HepG2 (cell line): ENCODE data around the gene ZFHX3. TPM values are rescaled to one million over a fixed set of nuclear protein-coding genes. Genes with fewer than 3 reads are reported as not detected.

ENCODE experiments used
- ATAC-seq: fragments of 200-7000 bp; cut with Tn5 transposase; 3 replicates; pipeline ENCODE4 v1.9.1; 2020; ENCODE audit warnings: mild to moderate bottlenecking, moderate library complexity
- BruUV-seq: library from RNA; stranded (reverse); fragments of 400-500 nt; replicated peaks from 2 replicates; lab custom pipeline; 2021; lab: Mats Ljungman, UMichigan
- CTCF ChIA-PET: fragments of 300-600 bp; formaldehyde crosslinking; extraction: SDS; loops from one replicate; lab custom pipeline; 2021; ENCODE audit warnings: low total read pairs, inconsistent platforms, low intra/inter-chr PET ratio; lab: Yijun Ruan, JAX
- POLR2A ChIA-PET: fragments of 350-600 bp; sonication (Branson Sonifier 250); formaldehyde crosslinking; loops from one replicate; lab custom pipeline; 2020; ENCODE audit warnings: antibody characterized with exemption, inconsistent platforms; lab: Yijun Ruan, JAX
- DNase-seq: peaks from one replicate; pipeline ENCODE4 v3.0.0-alpha.2; 2015; ENCODE audit warnings: low spot score
- FAIRE-seq: peaks from 3 replicates; lab custom pipeline; 2011; peaks lifted over from hg19 to GRCh38; lab: Jason Lieb, UNC
- H2AFZ ChIP-seq: one replicate; pipeline ENCODE4 v1.6.1; 2011; ENCODE audit warnings: low read length, inconsistent platforms
- H3K27ac ChIP-seq: fragments of 300-600 bp; 3 replicates; pipeline ENCODE4 v1.8.0; 2011; ENCODE audit warnings: mixed run types, mild to moderate bottlenecking, mixed read lengths, low read length, inconsistent platforms; ENCODE audit not compliant: insufficient read depth; ENCODE audit errors: extremely low read length
- H3K27me3 ChIP-seq, 2 experiments: fragments of 200-600 bp in 1 of 2; 2 replicates in 1 of 2; 3 replicates in 1 of 2; pipeline versions ENCODE4 v1.6.0 to v1.8.0; 2011; ENCODE audit warnings: low read length in 2 of 2, mild to moderate bottlenecking in 2 of 2, moderate library complexity in 2 of 2, inconsistent platforms in 1 of 2; ENCODE audit not compliant: insufficient read depth in 2 of 2, control insufficient read depth in 1 of 2
- H3K36me3 ChIP-seq, 2 experiments: fragments of 200-600 bp in 1 of 2; replicated peaks in 1 of 2; 2 replicates in 1 of 2; 3 replicates in 1 of 2; pipeline versions ENCODE4 v1.5.1 to v1.8.0; 2011; ENCODE audit warnings: low read length in 2 of 2, inconsistent platforms in 1 of 2; ENCODE audit not compliant: insufficient read depth in 2 of 2, control insufficient read depth in 1 of 2
- H3K4me1 ChIP-seq: 2 replicates; pipeline ENCODE4 v1.5.1; 2012; ENCODE audit warnings: low read length, inconsistent platforms; ENCODE audit not compliant: insufficient read depth
- H3K4me2 ChIP-seq: 2 replicates; pipeline ENCODE4 v1.6.0; 2011; ENCODE audit warnings: low read depth, low read length, inconsistent platforms
- H3K4me3 ChIP-seq, 3 experiments: fragments of 200-600 bp in 1 of 3; sonication (generic), shearing (Covaris generic) in 1 of 3; replicated peaks in 1 of 3; 2 replicates each; pipeline ENCODE4 v1.5.1; 2011 to 2016; ENCODE audit warnings: low read length in 3 of 3, inconsistent platforms in 2 of 3, low read depth in 2 of 3, mild to moderate bottlenecking in 2 of 3, control low read depth in 1 of 3, mixed read lengths in 1 of 3; ENCODE audit not compliant: insufficient read depth in 1 of 3
- H3K79me2 ChIP-seq: one replicate; pipeline ENCODE4 v1.6.1; 2011; ENCODE audit warnings: low read length, inconsistent platforms; ENCODE audit not compliant: insufficient read depth
- H3K9ac ChIP-seq: 2 replicates; pipeline ENCODE4 v1.6.0; 2011; ENCODE audit warnings: mild to moderate bottlenecking, low read depth, low read length, inconsistent platforms; ENCODE audit not compliant: insufficient read depth
- H3K9me3 ChIP-seq: 2 replicates; pipeline ENCODE4 v1.5.1; 2012; ENCODE audit warnings: mild to moderate bottlenecking, low read length
- H4K20me1 ChIP-seq: 2 replicates; pipeline ENCODE4 v1.6.0; 2011; ENCODE audit warnings: inconsistent platforms, mild to moderate bottlenecking, low read length, moderate library complexity; ENCODE audit not compliant: insufficient read depth
- AKAP8 ChIP-seq: sonication (generic); formaldehyde crosslinking; IDR thresholded peaks from 2 replicates; pipeline ENCODE4 v1.5.1; 2020; ENCODE audit warnings: mild to moderate bottlenecking, missing genetic modification reagents
- ARNT ChIP-seq: fragments of 450-650 bp; IDR thresholded peaks from 2 replicates; pipeline ENCODE4 v1.6.1; 2017
- FOXM1 ChIP-seq: sonication (generic); formaldehyde crosslinking; IDR thresholded peaks from 2 replicates; pipeline ENCODE4 v1.5.0; 2020; ENCODE audit warnings: missing genetic modification reagents
- GFI1 ChIP-seq: sonication (generic); formaldehyde crosslinking; IDR thresholded peaks from 2 replicates; pipeline ENCODE4 v1.5.0; 2020; ENCODE audit warnings: missing genetic modification reagents, mild to moderate bottlenecking, borderline replicate concordance
- HNF1A ChIP-seq, 2 experiments: sonication (generic) in 1 of 2; formaldehyde crosslinking in 1 of 2; IDR thresholded peaks; 2 replicates each; pipeline versions ENCODE4 v1.4.0 to v1.6.1; 2016 to 2020; ENCODE audit warnings: borderline replicate concordance in 1 of 2, low read depth in 1 of 2, mild to moderate bottlenecking in 1 of 2, missing genetic modification reagents in 1 of 2
- MTF1 ChIP-seq: sonication (generic); formaldehyde crosslinking; IDR thresholded peaks from 2 replicates; pipeline ENCODE4 v1.5.0; 2020; ENCODE audit warnings: missing genetic modification reagents
- NFKB2 ChIP-seq: sonication (generic); formaldehyde crosslinking; IDR thresholded peaks from 2 replicates; pipeline ENCODE4 v1.4.0; 2020; ENCODE audit warnings: missing genetic modification reagents, borderline replicate concordance
- POLR2AphosphoS2 ChIP-seq: IDR thresholded peaks from 2 replicates; pipeline ENCODE4 v1.6.1; 2011; ENCODE audit warnings: low read depth, low read length, improper control_type of control experiment
- SMAD9 ChIP-seq: sonication (generic); formaldehyde crosslinking; IDR thresholded peaks from 2 replicates; pipeline ENCODE4 v1.5.1; 2020; ENCODE audit warnings: mild to moderate bottlenecking, missing genetic modification reagents
- ZBTB37 ChIP-seq: sonication (generic); formaldehyde crosslinking; IDR thresholded peaks from 2 replicates; pipeline ENCODE4 v1.4.0; 2020; ENCODE audit warnings: mild to moderate bottlenecking, missing genetic modification reagents
- ZNF256 ChIP-seq: sonication (generic); formaldehyde crosslinking; conservative IDR thresholded peaks from 2 replicates; pipeline ENCODE4 v1.4.0; 2020; ENCODE audit warnings: missing genetic modification reagents
- ZNF597 ChIP-seq: sonication (generic); formaldehyde crosslinking; IDR thresholded peaks from 2 replicates; pipeline ENCODE4 v1.5.0; 2020; ENCODE audit warnings: missing genetic modification reagents
- ZSCAN22 ChIP-seq: sonication (generic); formaldehyde crosslinking; IDR thresholded peaks from 2 replicates; pipeline ENCODE4 v1.4.0; 2020; ENCODE audit warnings: mild to moderate bottlenecking, missing genetic modification reagents
- WGBS: methylation state at CpG from one replicate; pipeline ENCODE4 v1.1.6; 2017; ENCODE audit warnings: low lambda C conversion rate; 5-methylcytosine and 5-hydroxymethylcytosine counted together
- in situ Hi-C: cut with HindIII; loops from 2 replicates; pipeline ENCODE4 v1.10.0; 2017; ENCODE audit warnings: low pct_unique_long_range_greater_than_20kb; ENCODE audit not compliant: extremely low pct_ligation_motif_present
- intact Hi-C: fragments of 100-400 bp; cut with micrococcal nuclease; formaldehyde crosslinking; loops from one replicate; pipeline ENCODE4 v1.10.0; 2022; ENCODE audit not compliant: unreplicated experiment
- polyA plus RNA-seq, 8 experiments: library from polyadenylated mRNA; depleted of rRNA in 3 of 8; stranded (reverse) in 7 of 8; unstranded in 1 of 8; fragments of >200 nt; fragmentation: Illumina TruSeq in 4 of 8; extraction: Trizol in 4 of 8; gene quantifications; 2 replicates each; pipeline versions ENCODE4 v1.2.1 to v1.2.3, GENCODE V29; 2011 to 2016; ENCODE audit warnings: low read depth in 4 of 8, missing spikeins in 1 of 8, mixed read lengths in 1 of 8; ENCODE audit not compliant: insufficient read depth in 1 of 8
- total RNA-seq, 5 experiments: library from RNA; depleted of rRNA; stranded (reverse); fragments of >200 nt; fragmentation: Illumina TruSeq; extraction: Trizol; gene quantifications; 2 replicates each; pipeline ENCODE4 v1.2.3, GENCODE V29; 2016; ENCODE audit warnings: low read depth in 1 of 5

The ZFHX3 gene
- total and polyA plus RNA-seq, 2 of the 13 experiments (the other 11 are each of a cell fraction or from before 2014, with no cell fraction given): 5.0 to 6.0 TPM

- DNase-seq (no peak), FAIRE-seq (no peak), ATAC-seq (no peak)
- 96% methylated on average over 3 of the region's 3 CpGs for WGBS
- H3K79me2 ChIP-seq: peaks cover 58% of the 10 kb centered on the region
- no peaks in the 10 kb centered on the region for H3K9me3 ChIP-seq
- peaks cover 34 to 77% of the 10 kb centered on the region in 2 experiments for H3K36me3 ChIP-seq
- no peak overlapping the region for H3K4me3 ChIP-seq
- in situ Hi-C loops: loop anchor here (5.0 kb wide), 1 partner anchor 101 kb away; the partner anchor contains the start of gene ZFHX3
- peaks cover 13% of the 10 kb centered on the region; the same call in 1 of the 2 replicates for H4K20me1 ChIP-seq
- H2AFZ ChIP-seq: no peak overlapping the region
- BruUV-seq: no TSS peak
- intact Hi-C loops: no loop called here
- H3K27me3 ChIP-seq: no peaks in the 10 kb centered on the region
- no peak for TF ChIP-seq FOXM1 (CRISPR knock-in tag)
- TF ChIP-seq ARNT: no peak
- TF ChIP-seq ZNF256 (CRISPR knock-in tag): no peak
- no peak for TF ChIP-seq ZNF597 (CRISPR knock-in tag)
- no peak for TF ChIP-seq POLR2AphosphoS2
- TF ChIP-seq AKAP8 (CRISPR knock-in tag): no peak
- TF ChIP-seq NFKB2 (CRISPR knock-in tag): no peak
- TF ChIP-seq ZBTB37 (CRISPR knock-in tag): no peak
- TF ChIP-seq ZSCAN22 (CRISPR knock-in tag): no peak
- no peak for TF ChIP-seq SMAD9 (CRISPR knock-in tag)
- no peak for TF ChIP-seq MTF1
- no peak for TF ChIP-seq GFI1 (CRISPR knock-in tag)
- no peak for TF ChIP-seq HNF1A (IDR thresholded peaks at IDR 0.05; ENCODE audit: low read depth)
- no peak for TF ChIP-seq HNF1A (CRISPR knock-in tag; IDR thresholded peaks at IDR 0.05; ENCODE audit: borderline replicate concordance)
- H3K9ac ChIP-seq: no peak overlapping the region
- no peak overlapping the region for H3K27ac ChIP-seq
- CTCF ChIA-PET: no interaction called here
- no peak overlapping the region for H3K4me2 ChIP-seq
- POLR2A ChIA-PET: no interaction called here
- H3K4me1 ChIP-seq: peaks cover 41% of the 10 kb centered on the region
Observed at GRCh38 chr16:72946063-72946462, 101.9 kb downstream of the ZFHX3 start.
